ENCODE measurements around the gene MAP3K19.

Gene MAP3K19

GRCh38 chr2:134927195-134927594, 120.1 kb downstream of the MAP3K19 start:
- Histone ChIP-seq H3K4me3 (ENCODE audit: low read depth, low read length) (no peak overlapping the region), H3K27me3 (replicated peaks) (no peaks in the 10 kb centered on the region), H3K36me3 (replicated peaks) (no peaks in the 10 kb centered on the region), H3K27ac (peak overlapping the region; percentile 10)
- in situ Hi-C loops (cut with HindIII; ENCODE audit: low pct_ligation_motif_present, low sequenced_read_pairs), result no loop called here
- peak; percentile 27 for DNase-seq
- no peak for TF ChIP-seq CTCF (IDR thresholded peaks at IDR 0.05; ENCODE audit: low read depth, low read length, missing control alignments)

- H3K36me3 ChIP-seq (replicated peaks), result no peaks in the 10 kb centered on the region
- H3K27me3 ChIP-seq (replicated peaks), result no peaks in the 10 kb centered on the region
- in situ Hi-C loops (cut with HindIII; ENCODE audit: low pct_ligation_motif_present, low sequenced_read_pairs), result no loop called here
- H3K4me3 ChIP-seq (ENCODE audit: low read depth, low read length), result no peak overlapping the region
- DNase-seq, result peak; percentile 2
- H3K27ac ChIP-seq, result peak overlapping the region; percentile 10
- no peak for TF ChIP-seq CTCF (IDR thresholded peaks at IDR 0.05; ENCODE audit: low read depth, low read length, missing control alignments)
Observed at GRCh38 chr2:134926231-134926931, 120.9 kb downstream of the MAP3K19 start.

- Histone ChIP-seq H3K27ac (no peak overlapping the region), H3K27me3 (replicated peaks) (no peaks in the 10 kb centered on the region), H3K36me3 (replicated peaks) (no peaks in the 10 kb centered on the region), H3K4me3 (ENCODE audit: low read depth, low read length) (no peak overlapping the region)
- no peak for TF ChIP-seq CTCF (IDR thresholded peaks at IDR 0.05; ENCODE audit: low read depth, low read length, missing control alignments)
- in situ Hi-C loops (cut with HindIII; ENCODE audit: low pct_ligation_motif_present, low sequenced_read_pairs), result no loop called here
- DNase-seq, result no peak
Observed at GRCh38 chr2:134924912-134925311, 122.3 kb downstream of the MAP3K19 start.

GRCh38 chr2:134919341-134920210, 127.7 kb downstream of the MAP3K19 start:
- in situ Hi-C loops (cut with HindIII; ENCODE audit: low pct_ligation_motif_present, low sequenced_read_pairs), result no loop called here
- peak overlapping the region; percentile 96 for H3K4me3 ChIP-seq (ENCODE audit: low read depth, low read length)
- H3K27me3 ChIP-seq (replicated peaks), result no peaks in the 10 kb centered on the region
- peak overlapping the region; percentile 90 for H3K27ac ChIP-seq
- peak; percentile 13 for DNase-seq
- TF ChIP-seq CTCF (IDR thresholded peaks at IDR 0.05; ENCODE audit: low read depth, low read length, missing control alignments), result no peak
- no peaks in the 10 kb centered on the region for H3K36me3 ChIP-seq (replicated peaks)

- no peaks in the 10 kb centered on the region for H3K36me3 ChIP-seq (replicated peaks)
- TF ChIP-seq CTCF (IDR thresholded peaks at IDR 0.05; ENCODE audit: low read depth, low read length, missing control alignments), result no peak
- peak within 1 kb of the TSS; percentile 90 for H3K27ac ChIP-seq
- peak; percentile 98 for DNase-seq
- no peaks in the 10 kb centered on the region for H3K27me3 ChIP-seq (replicated peaks)
- in situ Hi-C loops (cut with HindIII; ENCODE audit: low pct_ligation_motif_present, low sequenced_read_pairs), result no loop called here
- peak within 1 kb of the TSS; percentile 96 for H3K4me3 ChIP-seq (ENCODE audit: low read depth, low read length)
Observed at GRCh38 chr2:134918526-134919340, 128.5 kb downstream of the MAP3K19 start, which contains the start of gene CCNT2. Gene CCNT2, plus strand, starts transcription at chr2:134918822. Its CDS starts 33 bp downstream, at chr2:134918855.

Measured in brain microvascular endothelial cell (primary cell).